Left cardiac atrium (tissue), 4 donors: ENCODE data around the gene TRIM17. TPM values are rescaled to one million over a fixed set of nuclear protein-coding genes. Genes with fewer than 3 reads are reported as not detected.

ENCODE experiments used
- ATAC-seq, 2 donors: fragments of 200-7000 bp; cut with Tn5 transposase; one replicate each; pipeline ENCODE4 v1.9.1; 2020; ENCODE audit warnings: mild to moderate bottlenecking in 2 of 2, moderate library complexity in 2 of 2
- DNase-seq: peaks from one replicate; pipeline ENCODE4 v3.0.0-alpha.2; 2020
- intact Hi-C, 2 donors: fragments of 100-400 bp; cut with DNase I; formaldehyde crosslinking; loops; one replicate each; pipeline versions ENCODE4 v1.14.1 to v1.15.1; 2022 to 2023
- long read RNA-seq: library from polyadenylated mRNA; unstranded; transcript quantifications from one replicate; pipeline ENCODE4 v2.0.0, GENCODE V29; 2021
- total RNA-seq, 2 donors: library from RNA; stranded (reverse); fragmentation: NEBNext Ultra II Directional; extraction: Animal tissue kit (Norgen Biotek cat#: 25700); gene quantifications; one replicate each; pipeline ENCODE4 v1.2.1, GENCODE V29; 2021
- donor health status: DM: no; HTN: yes; CAD: no.
- donor health status: DM: no; HTN: yes; CAD: no; lungs with severe emphysema.
- donor health status: DM: yes; HTN: yes; CAD: no.
- donor health status: Dilated cardiomyopathy.

TRIM17 gene, protein sequence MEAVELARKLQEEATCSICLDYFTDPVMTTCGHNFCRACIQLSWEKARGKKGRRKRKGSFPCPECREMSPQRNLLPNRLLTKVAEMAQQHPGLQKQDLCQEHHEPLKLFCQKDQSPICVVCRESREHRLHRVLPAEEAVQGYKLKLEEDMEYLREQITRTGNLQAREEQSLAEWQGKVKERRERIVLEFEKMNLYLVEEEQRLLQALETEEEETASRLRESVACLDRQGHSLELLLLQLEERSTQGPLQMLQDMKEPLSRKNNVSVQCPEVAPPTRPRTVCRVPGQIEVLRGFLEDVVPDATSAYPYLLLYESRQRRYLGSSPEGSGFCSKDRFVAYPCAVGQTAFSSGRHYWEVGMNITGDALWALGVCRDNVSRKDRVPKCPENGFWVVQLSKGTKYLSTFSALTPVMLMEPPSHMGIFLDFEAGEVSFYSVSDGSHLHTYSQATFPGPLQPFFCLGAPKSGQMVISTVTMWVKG
- under 1 TPM; 0.42 to 0.88 TPM for total RNA-seq
- long read RNA-seq = 0 reads

DNA sequence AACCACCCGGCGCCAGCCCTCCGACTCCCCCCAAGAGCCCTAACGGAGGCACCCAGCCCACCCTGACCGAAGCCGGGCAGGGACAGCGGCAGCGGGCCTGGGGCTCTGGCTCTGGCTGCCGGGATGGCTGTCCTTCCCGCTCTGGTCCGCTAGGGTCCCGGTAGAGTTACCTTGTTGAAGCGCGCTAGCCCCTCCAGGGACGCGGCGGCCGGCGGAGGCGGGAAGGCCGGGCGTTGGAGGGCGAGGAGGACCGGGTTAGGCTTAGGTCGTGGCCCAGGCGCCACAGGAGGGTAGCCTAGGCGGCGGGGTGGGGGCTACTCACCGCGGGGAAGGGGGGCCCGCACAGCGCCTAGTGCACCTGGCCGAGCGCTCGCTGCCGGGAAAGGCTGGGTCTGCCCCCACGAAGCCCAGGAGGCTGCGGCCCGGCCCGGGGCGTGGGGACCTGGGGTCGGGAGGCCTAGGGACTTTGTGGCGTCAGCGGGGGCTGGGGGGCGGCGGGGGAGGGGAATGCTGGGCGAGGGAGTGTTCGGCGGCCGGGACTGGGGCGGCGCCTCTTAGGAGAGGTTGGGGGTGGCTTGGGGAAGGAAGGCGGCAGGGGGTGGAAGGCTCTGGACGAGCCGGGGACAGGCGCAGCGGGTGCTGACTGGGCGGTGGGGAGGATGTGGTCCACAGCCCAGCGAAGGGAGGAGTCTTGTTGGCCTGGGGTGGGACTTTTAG lies at the start of gene TRIM17:
TSS of gene TRIM17 (minus strand) at position 645 of the 717 bp plus-strand sequence. CDS start 1,789 bp downstream, outside the sequence.
- ATAC-seq (peak; percentile 72 to 75), DNase-seq (no peak)
- intact Hi-C loops = no loop called here

DNA sequence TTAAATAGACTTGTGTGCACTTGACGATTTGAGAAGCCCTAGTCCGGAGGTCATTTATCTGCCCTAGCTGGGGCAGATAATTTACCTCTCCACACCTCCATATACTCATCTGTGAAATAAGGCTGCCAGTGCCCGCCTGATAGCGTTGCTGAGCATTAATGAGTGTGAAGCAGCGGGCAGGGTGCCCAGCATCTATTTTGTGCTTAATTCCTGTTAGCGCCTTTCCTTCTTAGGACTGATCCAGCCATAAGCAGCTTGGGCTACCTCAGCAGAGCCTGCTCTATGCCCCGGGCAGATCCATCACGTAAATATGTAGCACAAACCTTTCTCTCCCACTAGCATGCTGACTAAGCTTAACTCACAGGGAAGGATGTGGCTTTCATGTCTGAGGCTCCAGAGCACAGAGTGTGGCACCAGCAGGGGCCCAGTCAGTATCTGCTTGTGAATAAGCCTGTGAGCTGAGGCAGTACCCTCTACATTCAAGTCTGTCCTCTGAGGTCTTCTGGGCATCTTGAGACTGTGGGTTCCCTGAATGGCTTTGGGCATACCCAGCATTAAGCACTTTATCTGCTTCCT lies 49.0 kb upstream of the TRIM17 start:
- ATAC-seq = no peak
- no peak for DNase-seq
- intact Hi-C loops = no loop called here

DNA sequence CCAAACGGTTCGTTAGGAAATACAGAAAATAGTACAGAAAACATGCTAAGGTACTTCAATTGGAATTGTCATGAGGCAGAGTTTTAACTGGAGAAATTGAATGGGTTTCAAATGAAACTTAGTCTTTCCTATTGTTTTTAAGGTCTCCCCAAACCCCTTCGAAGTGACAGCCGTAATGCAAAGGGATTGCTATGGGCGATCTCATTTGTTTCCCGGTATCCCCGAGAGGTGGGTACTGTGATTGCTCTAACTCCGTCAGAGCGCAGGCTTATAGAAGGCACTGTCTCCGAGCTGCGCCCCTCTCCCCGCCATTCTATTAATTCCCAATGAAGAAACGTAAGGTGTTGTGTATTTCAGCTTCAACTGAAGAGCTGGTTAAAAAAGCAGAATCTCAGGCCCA lies 48.5 kb upstream of the TRIM17 start:
- ATAC-seq (no peak), DNase-seq (no peak)
- intact Hi-C loops = no loop called here

DNA sequence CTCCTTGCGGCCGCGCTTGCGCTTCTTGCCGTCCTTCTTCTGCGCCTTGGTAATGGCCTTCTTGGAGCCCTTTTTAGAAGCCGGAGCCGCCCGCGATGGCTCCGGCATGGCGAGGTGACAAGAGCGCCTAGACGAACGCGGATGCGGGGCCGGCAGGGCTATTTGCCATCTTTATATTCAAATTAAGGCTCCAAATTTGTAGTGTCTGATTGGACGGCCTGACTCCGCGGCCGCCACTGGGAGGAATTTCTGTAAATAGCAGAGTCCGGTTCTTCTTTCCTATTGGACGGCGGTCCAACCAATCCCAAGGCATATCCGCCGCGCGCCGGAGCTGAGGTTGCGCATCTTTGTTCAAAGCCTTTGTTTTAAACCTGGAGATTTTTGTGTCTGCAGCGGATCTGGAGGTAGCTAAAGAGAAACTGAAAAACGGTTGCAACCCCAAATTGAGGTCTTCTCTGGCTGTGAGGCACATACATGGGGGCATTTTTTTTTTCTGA lies 47.9 kb upstream of the TRIM17 start:
- peak; percentile 91 to 96 for ATAC-seq
- intact Hi-C loops = no loop called here
- DNase-seq = peak; percentile 80

DNA sequence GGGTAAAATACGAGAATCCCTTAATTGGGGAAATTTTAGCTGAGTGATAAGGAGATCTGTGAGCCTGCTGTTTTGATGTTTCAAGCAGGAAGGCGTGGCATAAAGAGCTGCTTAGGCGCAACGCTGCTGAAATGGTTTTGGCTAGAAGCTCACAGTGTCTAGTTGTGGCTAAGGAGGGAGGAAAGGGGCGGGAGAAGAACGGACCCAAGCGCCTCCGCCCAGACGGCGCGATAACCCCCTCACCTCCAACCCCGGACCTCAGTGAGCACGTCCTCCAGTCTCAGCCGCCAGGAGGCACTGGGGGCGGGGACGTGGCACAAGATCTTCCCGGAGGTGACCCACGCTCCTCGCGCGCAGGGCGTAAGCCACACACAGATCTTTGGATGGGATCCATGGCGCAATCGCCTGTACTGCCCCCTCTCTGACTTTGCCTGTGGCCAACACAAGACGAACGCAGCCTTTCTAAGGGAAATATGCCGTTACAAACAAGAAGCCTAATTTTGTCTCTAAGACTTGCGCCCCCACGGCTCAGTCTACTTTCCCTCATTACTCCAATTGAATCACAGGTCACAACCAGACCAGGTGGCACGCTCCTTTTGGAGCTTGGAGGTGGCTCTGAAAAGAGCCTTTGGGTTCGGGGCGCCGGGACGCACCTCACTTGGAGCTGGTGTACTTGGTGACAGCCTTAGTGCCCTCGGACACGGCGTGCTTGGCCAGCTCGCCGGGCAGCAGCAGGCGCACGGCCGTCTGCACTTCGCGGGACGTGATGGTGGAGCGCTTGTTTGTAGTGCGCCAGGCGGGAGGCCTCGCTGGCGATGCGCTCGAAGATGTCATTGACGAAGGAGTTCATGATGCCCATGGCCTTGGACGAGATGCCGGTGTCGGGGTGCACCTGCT lies 47.1 kb upstream of the TRIM17 start:
- intact Hi-C loops = no loop called here
- DNase-seq (peak; percentile 50), ATAC-seq (peak; percentile 16 to 39)

DNA sequence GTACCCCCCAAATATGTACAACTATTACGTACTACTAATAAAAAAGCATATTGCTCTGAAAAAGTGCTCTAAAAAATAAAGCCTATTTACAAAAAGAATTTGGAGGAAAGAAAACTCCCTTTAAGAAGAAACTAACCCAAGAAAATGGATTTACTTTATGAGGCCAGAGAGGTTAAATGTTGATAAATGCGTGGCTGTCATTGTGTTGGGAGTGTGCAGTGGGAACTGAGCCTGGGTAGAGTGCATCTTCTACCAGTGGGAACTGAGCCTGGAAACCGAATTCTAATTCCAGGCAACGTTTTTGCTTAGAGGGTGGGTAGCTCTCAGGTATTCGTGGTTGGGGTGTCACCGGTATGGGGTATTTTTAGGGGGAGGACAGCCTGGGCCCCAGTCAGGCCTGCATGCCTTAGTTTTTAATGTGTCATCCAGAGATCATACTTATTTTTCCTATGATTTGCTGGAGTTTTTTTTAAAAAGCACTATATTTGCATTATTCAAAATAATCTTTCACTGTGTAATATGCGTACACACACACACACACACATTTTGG lies 46.4 kb upstream of the TRIM17 start:
- intact Hi-C loops = no loop called here
- DNase-seq (no peak), ATAC-seq (no peak)

DNA sequence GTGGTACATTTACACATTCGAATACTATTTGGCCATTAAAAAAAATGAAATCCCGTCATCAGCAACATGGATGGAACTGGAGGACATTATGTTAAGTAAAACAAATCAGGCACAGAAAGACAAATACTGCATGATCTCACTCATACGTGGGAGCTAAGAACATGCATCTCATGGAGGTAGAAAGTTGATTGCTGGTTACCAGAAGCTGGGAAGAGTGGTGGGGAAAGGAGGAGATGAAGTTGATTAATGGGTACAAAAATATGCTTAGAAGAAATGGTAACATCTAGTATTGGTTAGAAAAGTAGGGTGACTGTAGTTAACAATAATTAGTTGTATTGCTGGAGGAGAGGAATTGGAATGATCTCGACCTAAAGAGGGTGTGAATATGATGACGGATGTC lies 45.9 kb upstream of the TRIM17 start:
- ATAC-seq (no peak), DNase-seq (no peak)
- intact Hi-C loops = no loop called here

DNA sequence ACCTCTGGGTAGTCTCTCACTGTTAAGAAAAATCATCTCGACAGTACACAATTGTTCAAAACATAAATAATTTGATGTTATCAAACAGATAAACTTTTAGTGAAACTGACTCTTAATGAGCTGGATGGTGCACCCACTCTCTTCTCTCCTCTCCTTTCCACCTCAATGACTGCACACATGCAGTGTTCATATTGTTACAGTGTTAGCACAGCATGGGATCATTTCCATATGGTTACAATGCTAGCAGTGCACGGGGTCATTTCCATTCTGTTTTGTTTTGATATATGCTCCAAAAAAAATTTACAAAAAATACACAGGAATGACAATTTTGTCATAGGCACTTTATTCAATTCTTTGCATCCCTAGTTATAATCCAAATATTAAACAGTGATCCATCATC lies 44.2 kb upstream of the TRIM17 start:
- ATAC-seq = no peak
- intact Hi-C loops = no loop called here
- no peak for DNase-seq

DNA sequence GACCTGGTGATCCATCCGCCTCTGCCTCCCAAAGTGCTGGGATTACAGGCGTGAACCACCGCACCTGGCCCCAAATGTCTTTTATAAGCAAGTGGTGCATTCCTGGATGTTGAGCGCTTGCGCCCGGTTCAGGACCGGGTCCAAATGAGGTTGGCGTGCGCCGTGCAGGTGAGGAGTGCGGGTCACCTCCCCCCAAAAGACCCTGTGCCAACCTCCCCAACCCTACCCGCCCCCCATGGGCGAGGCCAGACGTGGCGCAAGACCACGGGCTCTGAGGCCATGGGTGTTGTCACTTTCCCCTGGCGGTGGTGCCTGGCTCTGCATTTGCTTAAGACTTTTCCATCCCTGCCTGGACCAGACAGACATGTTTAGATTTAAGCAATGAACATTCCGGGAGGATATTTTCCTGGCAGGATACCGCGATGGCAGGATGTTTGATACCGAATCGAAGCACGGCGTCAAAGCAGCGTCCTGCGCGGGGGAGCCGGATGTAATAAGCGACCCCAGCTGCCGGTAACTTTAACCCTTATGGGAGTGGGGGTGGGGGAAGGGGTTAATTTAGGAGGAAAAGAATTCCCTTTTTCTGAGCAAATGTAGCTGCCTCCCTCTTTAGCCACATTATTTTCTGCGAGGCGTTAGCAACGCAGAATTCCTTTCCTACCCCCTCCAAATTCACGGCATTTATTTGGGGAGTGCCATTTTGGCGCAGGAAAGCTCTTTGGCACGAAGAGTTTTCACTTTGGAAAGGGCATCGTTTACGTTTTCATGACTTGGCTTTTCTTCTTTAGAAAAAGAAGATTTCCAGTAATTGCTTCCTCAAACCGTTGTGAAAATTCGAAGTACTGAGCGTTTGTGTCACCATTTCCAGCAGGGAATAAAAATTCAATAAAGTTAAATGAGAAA lies 42.7 kb upstream of the TRIM17 start:
- ATAC-seq = peak; percentile 23 to 52
- intact Hi-C loops = no loop called here
- peak; percentile 74 for DNase-seq

DNA sequence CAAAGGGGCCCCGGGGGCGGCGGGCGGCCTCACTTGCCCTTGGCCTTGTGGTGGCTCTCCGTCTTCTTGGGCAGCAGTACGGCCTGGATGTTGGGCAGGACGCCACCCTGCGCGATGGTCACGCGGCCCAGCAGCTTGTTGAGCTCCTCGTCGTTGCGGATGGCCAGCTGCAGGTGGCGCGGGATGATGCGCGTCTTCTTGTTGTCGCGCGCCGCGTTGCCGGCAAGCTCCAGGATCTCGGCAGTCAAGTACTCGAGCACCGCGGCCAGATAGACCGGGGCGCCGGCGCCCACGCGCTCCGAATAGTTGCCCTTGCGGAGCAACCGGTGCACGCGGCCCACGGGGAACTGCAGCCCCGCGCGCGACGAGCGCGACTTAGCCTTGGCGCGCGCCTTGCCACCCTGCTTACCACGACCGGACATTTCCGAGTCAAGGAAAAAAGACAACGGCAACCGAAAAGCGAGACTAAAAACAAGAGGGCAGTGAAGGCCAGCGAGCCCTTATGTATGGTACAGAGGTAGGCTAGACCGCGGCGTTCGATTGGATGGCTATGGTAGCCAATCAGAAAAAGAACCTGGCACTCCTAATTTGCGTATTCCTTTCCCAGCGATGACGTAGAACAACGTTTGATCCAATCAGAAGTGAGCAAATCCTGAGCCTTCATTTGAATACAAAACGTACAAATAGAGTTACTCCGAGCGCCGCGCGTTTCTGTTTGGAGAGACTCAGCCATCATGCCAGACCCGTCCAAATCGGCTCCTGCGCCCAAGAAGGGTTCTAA lies 40.9 kb upstream of the TRIM17 start:
- intact Hi-C loops = no loop called here
- ATAC-seq = peak; percentile 96 to 97

DNA sequence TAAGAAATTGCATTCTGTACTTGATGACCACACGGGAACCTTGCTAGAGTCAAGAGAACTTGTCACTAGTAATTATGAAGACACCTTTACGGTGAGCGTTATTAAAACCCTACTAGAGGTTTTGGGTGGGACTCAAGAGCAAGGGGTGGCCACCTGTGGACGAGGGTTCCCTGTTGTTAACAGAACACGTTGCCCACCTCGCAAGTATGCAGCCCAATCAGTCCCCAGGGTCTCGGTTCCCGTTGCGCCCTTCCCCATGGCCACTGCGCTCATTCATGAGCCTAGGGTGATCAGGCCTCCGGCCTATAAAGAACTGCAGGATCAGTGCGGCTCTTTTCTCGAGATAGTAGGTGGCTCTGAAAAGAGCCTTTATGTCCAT lies 40.3 kb upstream of the TRIM17 start:
- intact Hi-C loops = no loop called here
- ATAC-seq = peak; percentile 5 to 9

More for the DNA sequence above, 40.9 kb upstream of the TRIM17 start:
- peak; percentile 89 for DNase-seq

DNA sequence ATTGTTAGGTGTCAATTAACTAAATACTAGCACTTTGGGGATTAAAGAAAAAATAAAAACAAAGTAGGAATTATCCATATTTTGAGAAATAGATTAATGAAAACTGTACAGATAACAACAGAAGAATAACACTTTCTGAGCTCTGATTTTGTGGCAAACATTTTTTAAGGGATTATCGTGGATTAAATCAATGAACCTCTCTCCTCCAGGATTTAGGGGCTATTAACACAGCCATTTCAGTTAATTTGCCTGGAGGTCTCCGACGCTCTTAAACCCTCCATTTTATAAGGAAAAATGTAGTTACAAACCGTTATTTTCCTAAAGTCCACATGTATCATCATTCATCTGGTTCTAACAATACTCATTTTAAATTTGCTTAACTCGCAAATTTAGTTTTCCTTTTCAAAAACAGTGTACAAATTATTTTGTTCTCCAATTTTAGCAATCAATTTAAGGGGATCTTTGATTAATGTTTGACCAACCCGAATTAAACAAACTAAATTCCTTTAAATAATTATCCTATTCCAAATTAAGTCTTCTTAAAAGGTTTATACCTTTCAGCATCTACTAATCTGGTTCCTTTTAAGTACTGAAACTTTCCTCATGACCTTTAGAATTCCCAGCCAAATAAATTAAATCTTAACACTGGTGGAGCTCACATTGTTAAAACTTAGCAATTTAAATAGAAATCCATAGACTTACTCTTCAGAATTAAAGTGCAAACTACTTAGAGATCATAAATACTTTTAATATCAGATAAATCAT lies 39.8 kb upstream of the TRIM17 start:
- no peak for DNase-seq
- ATAC-seq = no peak
- intact Hi-C loops = no loop called here

More for the DNA sequence above, 40.3 kb upstream of the TRIM17 start:
- DNase-seq = no peak

DNA sequence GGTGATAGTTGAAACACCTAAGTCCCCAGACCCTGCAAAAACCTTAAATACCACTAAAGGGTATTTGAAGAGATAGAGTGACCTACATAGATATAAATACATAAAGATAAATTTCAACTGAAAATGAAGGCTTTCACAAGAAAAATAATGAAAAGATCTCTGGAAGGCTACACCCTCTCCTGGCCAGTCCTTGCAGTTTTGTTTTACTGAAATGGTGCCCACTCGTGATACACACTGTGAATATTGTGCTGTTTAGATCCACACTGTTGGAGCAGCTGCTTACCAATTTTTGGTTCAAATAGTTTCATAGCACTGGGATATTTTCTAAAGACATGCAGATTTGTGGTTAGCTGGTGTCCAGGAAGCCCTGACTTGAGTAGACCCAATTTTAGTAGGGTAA lies 39.1 kb upstream of the TRIM17 start:
- DNase-seq (no peak), ATAC-seq (no peak)
- intact Hi-C loops = no loop called here

DNA sequence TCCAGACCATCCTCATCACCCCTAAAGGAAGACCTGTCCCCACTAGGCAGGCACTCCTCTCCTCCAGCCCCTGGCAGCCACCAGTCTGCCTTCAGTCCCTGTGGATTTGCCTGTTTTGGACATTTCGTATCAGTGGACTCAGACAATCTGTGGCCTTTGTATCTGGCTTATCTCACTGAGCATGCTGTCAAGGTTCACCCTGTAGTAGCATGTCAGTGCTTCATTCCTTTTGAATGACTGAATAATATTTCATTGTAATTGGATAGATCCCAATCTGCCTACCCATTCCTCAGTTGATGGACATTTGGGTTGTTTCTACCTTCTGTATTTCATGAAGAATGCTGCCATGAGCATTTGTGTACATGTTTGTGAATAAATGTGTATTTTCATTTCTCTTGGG lies 37.6 kb upstream of the TRIM17 start:
- intact Hi-C loops = no loop called here
- ATAC-seq (no peak), DNase-seq (no peak)

DNA sequence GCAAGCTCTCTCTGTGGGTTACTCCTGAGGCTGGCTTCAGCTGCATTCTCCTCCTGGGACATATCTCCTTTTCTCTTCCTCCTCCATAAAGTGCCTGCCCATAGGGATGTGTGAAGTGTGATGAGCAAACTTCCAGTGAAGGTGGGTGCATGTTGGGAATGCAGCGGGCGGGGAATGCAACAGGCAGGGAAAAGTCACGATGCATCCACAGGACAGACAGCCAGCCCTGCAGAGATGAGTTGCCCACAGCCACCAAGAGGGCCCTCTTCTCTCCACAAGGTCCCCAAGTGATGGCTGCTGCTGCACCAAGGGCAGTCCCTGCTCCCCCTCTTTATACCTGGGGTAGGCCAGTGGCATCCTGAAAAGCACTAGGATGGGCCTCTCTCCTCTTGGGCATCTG lies 37.0 kb upstream of the TRIM17 start:
- intact Hi-C loops = no loop called here
- ATAC-seq (no peak), DNase-seq (no peak)

DNA sequence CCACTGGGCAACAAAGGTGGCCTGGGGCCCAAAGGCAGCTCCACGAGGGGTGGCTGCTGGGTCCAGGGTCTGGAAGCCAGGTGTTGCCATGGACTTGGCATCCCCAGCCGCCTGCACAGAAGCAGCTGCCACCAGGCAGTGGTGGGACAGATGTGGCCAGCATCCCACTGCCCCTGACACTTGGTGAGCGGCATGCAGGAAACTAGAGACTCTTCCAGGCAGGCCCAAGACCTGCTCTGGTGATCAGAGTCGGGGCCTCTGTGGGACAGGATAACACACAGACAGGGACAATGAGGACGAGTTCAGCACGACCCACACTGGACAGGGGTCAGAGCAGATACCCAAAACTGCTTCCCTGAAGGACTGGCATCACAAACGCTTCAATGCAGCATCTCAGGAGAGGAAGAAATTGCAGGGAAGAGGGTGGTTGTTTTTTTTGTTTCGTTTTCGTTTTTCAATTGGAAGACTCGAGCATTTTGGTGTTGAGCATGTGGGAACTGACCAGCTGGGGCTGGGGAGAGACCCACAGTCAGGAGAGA lies 36.4 kb upstream of the TRIM17 start:
- DNase-seq = no peak
- intact Hi-C loops = no loop called here
- no peak for ATAC-seq
